ENCODE results near the gene SEC31A.

SEC31A gene

DNA sequence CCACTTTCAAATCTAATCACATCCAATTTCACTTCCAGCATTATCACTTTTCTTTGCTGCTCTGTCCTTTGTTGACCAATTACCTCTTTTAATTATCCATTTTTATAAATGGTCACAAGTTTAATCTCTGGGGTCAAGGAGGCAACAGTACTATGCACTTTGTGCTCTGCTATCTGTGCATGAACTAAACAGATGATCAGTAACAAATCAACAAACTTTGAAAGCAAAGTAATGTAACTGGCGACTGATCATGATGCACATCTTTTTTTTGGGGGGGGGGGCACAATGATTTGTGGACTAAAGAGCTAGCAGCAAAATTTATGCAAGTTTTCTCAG is 1.5 kb upstream of the SEC31A start:
- H4K20me1 ChIP-seq (ENCODE audit: insufficient read depth, low read length) = peaks cover 13% of the 10 kb centered on the region
- H3K9ac ChIP-seq (ENCODE audit: low read length) = peak overlapping the region; percentile 84
- H3K4me1 ChIP-seq (ENCODE audit: low read length) = peaks cover 25% of the 10 kb centered on the region
- H2AFZ ChIP-seq (ENCODE audit: low read depth, low read length) = no peak overlapping the region
- peaks cover 78% of the 10 kb centered on the region for H3K79me2 ChIP-seq (ENCODE audit: low read length)
- no peaks in the 10 kb centered on the region for H3K9me3 ChIP-seq (ENCODE audit: insufficient read depth, low read length)
- peak overlapping the region; percentile 75 for H3K4me2 ChIP-seq (ENCODE audit: low read length)
- H3K36me3 ChIP-seq (replicated peaks; ENCODE audit: low read depth, low read length) = peaks cover 33% of the 10 kb centered on the region
- H3K27me3 ChIP-seq (ENCODE audit: low read depth, low read length) = no peaks in the 10 kb centered on the region
- TF ChIP-seq EZH2phosphoT487 (IDR thresholded peaks at IDR 0.05; ENCODE audit: low read depth) = no peak
- TF ChIP-seq, protein P1, sequence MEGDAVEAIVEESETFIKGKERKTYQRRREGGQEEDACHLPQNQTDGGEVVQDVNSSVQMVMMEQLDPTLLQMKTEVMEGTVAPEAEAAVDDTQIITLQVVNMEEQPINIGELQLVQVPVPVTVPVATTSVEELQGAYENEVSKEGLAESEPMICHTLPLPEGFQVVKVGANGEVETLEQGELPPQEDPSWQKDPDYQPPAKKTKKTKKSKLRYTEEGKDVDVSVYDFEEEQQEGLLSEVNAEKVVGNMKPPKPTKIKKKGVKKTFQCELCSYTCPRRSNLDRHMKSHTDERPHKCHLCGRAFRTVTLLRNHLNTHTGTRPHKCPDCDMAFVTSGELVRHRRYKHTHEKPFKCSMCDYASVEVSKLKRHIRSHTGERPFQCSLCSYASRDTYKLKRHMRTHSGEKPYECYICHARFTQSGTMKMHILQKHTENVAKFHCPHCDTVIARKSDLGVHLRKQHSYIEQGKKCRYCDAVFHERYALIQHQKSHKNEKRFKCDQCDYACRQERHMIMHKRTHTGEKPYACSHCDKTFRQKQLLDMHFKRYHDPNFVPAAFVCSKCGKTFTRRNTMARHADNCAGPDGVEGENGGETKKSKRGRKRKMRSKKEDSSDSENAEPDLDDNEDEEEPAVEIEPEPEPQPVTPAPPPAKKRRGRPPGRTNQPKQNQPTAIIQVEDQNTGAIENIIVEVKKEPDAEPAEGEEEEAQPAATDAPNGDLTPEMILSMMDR (IDR thresholded peaks at IDR 0.05; ENCODE audit: low read depth, low read length) = no peak
- H3K27ac ChIP-seq (ENCODE audit: low read length) = peak overlapping the region; percentile 86
- peak overlapping the region; percentile 85 for H3K4me3 ChIP-seq (ENCODE audit: low read length)

DNA sequence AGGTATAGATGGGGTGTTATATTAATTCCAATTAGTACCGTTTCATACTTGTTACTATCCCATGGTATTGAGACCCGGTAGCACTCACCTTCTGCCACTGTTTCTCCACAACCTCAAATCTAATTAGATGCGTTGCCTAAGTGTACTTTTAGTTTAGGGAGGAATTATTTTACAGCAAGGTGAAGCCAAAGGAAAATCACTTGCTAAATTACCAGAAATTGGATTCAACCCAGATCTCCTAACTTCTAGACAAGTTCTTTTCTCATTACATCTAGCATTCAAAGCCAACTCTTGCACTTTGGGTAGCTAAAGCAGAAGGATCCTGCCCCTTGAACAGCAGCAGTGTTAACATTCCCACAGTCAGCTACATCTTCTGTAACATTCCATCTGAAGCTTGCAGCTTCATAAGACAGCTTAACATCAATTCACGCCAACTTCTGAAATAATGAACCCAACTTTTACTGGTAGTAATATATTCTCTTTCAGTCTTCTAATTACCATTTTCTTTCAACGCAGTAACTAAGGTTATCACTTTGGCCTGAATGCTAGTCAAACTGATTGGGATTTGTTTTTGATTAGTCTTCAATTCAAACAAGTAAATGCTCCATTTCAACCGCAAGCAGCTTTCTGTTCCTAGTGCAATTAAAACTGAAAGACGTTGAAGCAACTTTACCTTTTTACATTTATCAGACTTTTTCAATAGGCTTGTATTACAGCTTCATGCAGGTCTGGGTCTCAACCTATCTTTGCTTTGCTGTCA is 934 bp upstream of the SEC31A start:
- peak overlapping the region; percentile 85 for H3K4me3 ChIP-seq (ENCODE audit: low read length)
- peak overlapping the region; percentile 86 for H3K27ac ChIP-seq (ENCODE audit: low read length)
- peak overlapping the region; percentile 75 for H3K4me2 ChIP-seq (ENCODE audit: low read length)
- peak overlapping the region; percentile 84 for H3K9ac ChIP-seq (ENCODE audit: low read length)
- H3K36me3 ChIP-seq (replicated peaks; ENCODE audit: low read depth, low read length) = peaks cover 27% of the 10 kb centered on the region
- H4K20me1 ChIP-seq (ENCODE audit: insufficient read depth, low read length) = peaks cover 16% of the 10 kb centered on the region
- no peaks in the 10 kb centered on the region for H3K9me3 ChIP-seq (ENCODE audit: insufficient read depth, low read length)
- H3K27me3 ChIP-seq (ENCODE audit: low read depth, low read length) = no peaks in the 10 kb centered on the region
- peak overlapping the region; percentile 55; the same call in 1 of the 2 replicates for H2AFZ ChIP-seq (ENCODE audit: low read depth, low read length)
- H3K79me2 ChIP-seq (ENCODE audit: low read length) = peaks cover 78% of the 10 kb centered on the region
- peaks cover 25% of the 10 kb centered on the region for H3K4me1 ChIP-seq (ENCODE audit: low read length)
- no peak for TF ChIP-seq EZH2phosphoT487 (IDR thresholded peaks at IDR 0.05; ENCODE audit: low read depth)

DNA sequence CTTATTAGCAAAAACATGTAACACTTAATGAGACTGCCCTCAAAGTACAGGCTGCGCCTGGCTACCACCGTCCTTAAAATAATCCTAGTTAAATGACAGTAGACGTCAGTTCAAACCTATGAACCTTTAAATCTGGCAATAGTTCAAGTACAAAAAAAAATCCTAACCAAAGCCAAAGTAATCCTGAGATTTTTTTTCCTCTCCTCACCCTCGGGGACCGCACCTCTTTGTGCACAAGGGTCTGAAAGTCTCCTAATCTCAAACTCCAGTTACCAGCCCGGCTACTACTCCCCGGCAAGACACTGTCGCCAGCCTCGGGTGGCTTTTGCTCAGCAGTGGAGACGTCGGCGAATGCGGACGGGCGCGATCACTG is 439 bp downstream of the SEC31A start:
- Histone ChIP-seq H3K79me2 (ENCODE audit: low read length) (peaks cover 80% of the 10 kb centered on the region), H2AFZ (ENCODE audit: low read depth, low read length) (peak overlapping the region; percentile 11; the same call in 1 of the 2 replicates)
- TF ChIP-seq, protein P1 (IDR thresholded peaks at IDR 0.05; ENCODE audit: low read depth, low read length) = no peak
- no peak for TF ChIP-seq EZH2phosphoT487 (IDR thresholded peaks at IDR 0.05; ENCODE audit: low read depth)

DNA sequence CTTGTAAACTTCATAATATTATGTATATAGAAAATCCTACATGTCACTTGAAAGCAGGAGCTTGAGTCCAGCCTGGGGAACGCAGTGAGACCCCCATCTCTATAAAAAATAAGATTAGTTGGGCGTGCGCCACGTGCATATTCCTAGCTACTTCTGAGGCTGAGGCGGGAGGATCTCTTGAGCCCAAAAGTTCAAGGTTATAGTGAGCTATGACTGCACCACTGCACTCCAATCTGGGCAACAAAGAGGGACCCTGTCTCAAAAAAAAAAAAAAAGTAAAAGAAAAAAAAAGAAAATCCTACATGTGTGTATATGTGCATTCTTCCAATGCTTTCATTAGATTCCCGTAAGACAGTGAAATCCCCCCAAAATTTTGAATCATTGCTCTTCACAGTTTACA is 1.7 kb downstream of the SEC31A start:
- Histone ChIP-seq H3K27me3 (ENCODE audit: low read depth, low read length) (no peaks in the 10 kb centered on the region), H3K4me1 (ENCODE audit: low read length) (peaks cover 25% of the 10 kb centered on the region), H3K9ac (ENCODE audit: low read length) (no peak overlapping the region), H2AFZ (ENCODE audit: low read depth, low read length) (no peak overlapping the region), H3K4me3 (ENCODE audit: low read length) (peak overlapping the region; percentile 85), H3K79me2 (ENCODE audit: low read length) (peaks cover 83% of the 10 kb centered on the region), H3K4me2 (ENCODE audit: low read length) (peak overlapping the region; percentile 80), H4K20me1 (ENCODE audit: insufficient read depth, low read length) (peaks cover 34% of the 10 kb centered on the region), H3K36me3 (replicated peaks; ENCODE audit: low read depth, low read length) (peaks cover 11% of the 10 kb centered on the region), H3K9me3 (ENCODE audit: insufficient read depth, low read length) (no peaks in the 10 kb centered on the region), H3K27ac (ENCODE audit: low read length) (no peak overlapping the region)
- TF ChIP-seq EZH2phosphoT487 (IDR thresholded peaks at IDR 0.05; ENCODE audit: low read depth) = no peak
- TF ChIP-seq, protein P1 (IDR thresholded peaks at IDR 0.05; ENCODE audit: low read depth, low read length) = no peak

More for the DNA sequence above, 439 bp downstream of the SEC31A start:
- Histone ChIP-seq H3K27me3 (ENCODE audit: low read depth, low read length) (no peaks in the 10 kb centered on the region), H3K27ac (ENCODE audit: low read length) (peak overlapping the region; percentile 86), H3K4me3 (ENCODE audit: low read length) (peak overlapping the region; percentile 85), H3K9ac (ENCODE audit: low read length) (peak overlapping the region; percentile 93), H3K4me1 (ENCODE audit: low read length) (peaks cover 25% of the 10 kb centered on the region), H3K9me3 (ENCODE audit: insufficient read depth, low read length) (no peaks in the 10 kb centered on the region), H3K36me3 (replicated peaks; ENCODE audit: low read depth, low read length) (peaks cover 17% of the 10 kb centered on the region), H3K4me2 (ENCODE audit: low read length) (peak overlapping the region; percentile 80), H4K20me1 (ENCODE audit: insufficient read depth, low read length) (peaks cover 24% of the 10 kb centered on the region)

Measured in OCI-LY3 (cell line).